ENCODE results near the gene ADORA3. TPM values are rescaled to one million over a fixed set of nuclear protein-coding genes. Genes with fewer than 3 reads are reported as not detected.
A peak's percentile ranks its signal among the peaks of the same experiment; 100 is the strongest.
"Not testable (repeated sequence)": the region's sequence is repeated elsewhere in the genome, so short reads cannot be mapped to it uniquely, and the experiment has no call there.

ADORA3 gene
- under 1 TPM; 0.18 TPM for total RNA-seq

DNA sequence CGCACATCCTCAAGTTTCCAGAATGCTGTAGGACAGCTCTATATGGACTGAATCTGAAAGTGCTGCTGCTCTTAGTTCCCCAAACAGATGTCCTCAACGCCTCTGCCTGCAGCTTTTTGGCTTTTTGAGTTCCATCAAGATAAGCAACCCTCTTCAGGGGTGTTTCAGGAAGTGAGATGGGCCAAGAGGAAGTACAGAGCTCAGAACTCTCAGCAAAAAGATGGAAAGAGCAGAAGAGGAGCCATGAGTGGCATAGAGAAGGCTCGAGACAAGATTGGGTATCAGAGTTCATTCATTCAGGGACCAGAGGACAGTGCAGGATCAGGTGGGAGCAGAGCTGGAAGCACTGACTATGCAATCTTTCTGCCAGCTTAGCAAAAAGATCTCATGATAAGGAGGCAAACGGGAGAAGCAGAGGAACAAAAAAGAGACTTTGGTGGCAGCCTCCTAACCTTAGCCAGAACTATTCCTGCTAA lies at the start of gene ADORA3, which contains the start of gene TMIGD3:
ADORA3 (minus strand) TSS at position 49 of the 476 bp plus-strand sequence. CDS start 279 bp downstream, outside the sequence.
TMIGD3 (minus strand) TSS at position 49 of the 476 bp plus-strand sequence. CDS start 279 bp downstream, outside the sequence.
- DNase-seq, result no peak
- Mint-ChIP-seq H3K27me3 (peaks cover 4% of the 10 kb centered on the region), H3K4me1 (peaks cover 64% of the 10 kb centered on the region), H3K4me3 (no peak within 1 kb of the TSS), H3K36me3 (ENCODE audit: low read depth) (no peaks in the 10 kb centered on the region), H3K9me3 (no peaks in the 10 kb centered on the region), H3K27ac (peak within 1 kb of the TSS; percentile 10)
- ChIA-PET POLR2A (interaction anchor here (0.6 to 6.9 kb wide), 6 partner anchors 8 to 121 kb away, joined by 3 to 175 read pairs (median 3); partner anchors contain the start of gene C1orf162), CTCF (interaction anchor here (0.8 to 1.2 kb wide), 2 partner anchors 26 to 244 kb away, joined by 3 to 4 read pairs; no protein-coding TSS in a partner anchor)

DNA sequence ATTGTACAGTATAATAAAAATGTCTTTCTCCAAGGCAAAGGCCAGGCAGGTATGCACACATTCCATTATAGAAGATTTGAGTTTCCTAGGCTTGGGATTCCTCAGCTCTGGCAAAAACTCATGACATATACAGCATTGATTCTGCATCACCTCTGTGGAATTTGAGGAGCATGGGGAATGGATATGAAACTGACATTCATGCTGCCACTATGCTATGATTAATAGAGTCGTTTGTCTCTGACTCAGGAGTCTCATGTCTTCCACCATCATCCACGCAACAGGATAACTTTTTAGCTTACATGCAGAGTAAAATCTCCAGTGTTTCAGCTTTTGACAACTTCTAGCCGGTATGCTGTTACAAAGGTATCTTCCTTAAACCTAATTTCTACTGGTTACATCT lies 49.8 kb upstream of the ADORA3 start:
- Mint-ChIP-seq H3K27ac (no peak overlapping the region), H3K9me3 (no peaks in the 10 kb centered on the region), H3K27me3 (peaks cover 4% of the 10 kb centered on the region), H3K4me1 (peaks cover 4% of the 10 kb centered on the region), H3K4me3 (no peak overlapping the region), H3K36me3 (ENCODE audit: low read depth) (peaks cover 7% of the 10 kb centered on the region)
- POLR2A ChIA-PET, result no interaction called here
- CTCF ChIA-PET, result interaction anchor here (0.6 to 1.3 kb wide), 4 partner anchors 14 to 77 kb away, joined by 3 to 4 read pairs (median 3); no protein-coding TSS in a partner anchor
- DNase-seq, result no peak

DNA sequence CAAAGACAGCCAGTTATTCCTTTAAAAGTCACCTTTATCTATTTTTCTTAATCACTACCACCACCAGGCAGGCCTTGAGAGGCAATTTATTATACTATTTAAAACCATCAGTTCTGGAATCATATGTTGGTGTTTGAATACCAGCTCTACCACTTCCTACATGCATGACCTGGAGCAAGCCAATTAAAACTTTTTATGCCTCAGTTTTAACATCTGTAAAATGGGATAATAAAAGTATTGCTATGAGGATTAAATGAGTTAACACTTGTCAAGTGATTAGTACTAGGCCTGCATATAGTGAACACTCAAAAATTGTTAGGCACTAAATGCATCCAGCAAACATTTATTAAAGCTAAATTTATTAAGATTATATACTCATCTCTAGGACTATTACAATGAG lies 49.2 kb upstream of the ADORA3 start:
- POLR2A ChIA-PET, result no interaction called here
- CTCF ChIA-PET, result interaction anchor here (1.3 kb wide), 1 partner anchor 15 kb away, joined by 3 read pairs; no protein-coding TSS in a partner anchor

DNA sequence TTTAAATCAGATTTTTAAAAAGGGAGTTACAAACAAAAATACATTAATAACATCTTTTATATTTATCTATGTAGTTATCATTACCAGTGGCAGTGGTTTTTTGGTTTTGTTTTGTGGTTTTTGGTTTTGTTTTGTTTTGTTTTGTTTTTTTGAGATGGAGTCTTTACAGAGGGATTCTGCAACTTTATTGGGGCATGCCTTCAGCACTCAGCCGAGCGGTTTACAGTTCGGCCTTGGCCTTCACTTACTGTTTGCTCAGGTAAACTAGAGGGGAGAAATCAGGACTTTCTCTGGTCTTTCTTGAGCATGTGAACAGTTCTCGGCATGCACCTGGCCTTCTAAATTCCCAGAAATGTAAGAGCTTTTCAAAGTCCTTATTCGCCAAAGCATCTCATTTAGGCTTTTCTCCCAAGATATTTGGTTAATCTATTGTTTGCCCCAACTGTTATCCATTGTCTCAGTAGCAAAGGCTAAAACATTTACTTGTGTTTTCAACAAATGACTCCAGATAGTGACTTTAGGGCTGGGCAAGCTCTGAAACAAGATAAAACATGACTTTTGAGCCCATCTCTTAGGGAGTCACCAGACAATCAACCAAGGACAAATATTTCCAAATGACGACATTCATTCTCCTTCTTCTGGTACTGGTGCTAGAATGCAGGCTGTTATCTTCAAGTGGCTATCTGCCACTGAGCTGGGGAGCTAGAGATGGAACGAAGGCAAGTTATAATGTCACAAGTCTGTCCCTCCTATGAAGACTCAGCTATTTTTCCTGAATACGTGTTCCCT lies 48.4 kb upstream of the ADORA3 start:
- Mint-ChIP-seq H3K4me1 (peaks cover 4% of the 10 kb centered on the region), H3K36me3 (ENCODE audit: low read depth) (peaks cover 7% of the 10 kb centered on the region), H3K27ac (no peak overlapping the region), H3K9me3 (no peaks in the 10 kb centered on the region), H3K27me3 (peaks cover 6% of the 10 kb centered on the region), H3K4me3 (no peak overlapping the region)
- DNase-seq, result no peak
- CTCF ChIA-PET, result interaction anchor here (1.0 kb wide), 1 partner anchor 12 kb away, joined by 3 read pairs; no protein-coding TSS in a partner anchor
- POLR2A ChIA-PET, result interaction anchor here (1.1 to 1.3 kb wide), 2 partner anchors 35 to 44 kb away, joined by 3 read pairs; no protein-coding TSS in a partner anchor

More for the DNA sequence above, 49.2 kb upstream of the ADORA3 start:
- Mint-ChIP-seq H3K36me3 (ENCODE audit: low read depth) (peaks cover 7% of the 10 kb centered on the region), H3K4me3 (no peak overlapping the region), H3K27me3 (peaks cover 4% of the 10 kb centered on the region), H3K27ac (no peak overlapping the region), H3K9me3 (no peaks in the 10 kb centered on the region), H3K4me1 (peaks cover 4% of the 10 kb centered on the region)
- DNase-seq, result no peak

GRCh38 chr1:111547786-111548185 lies 44.4 kb upstream of the ADORA3 start:
- DNase-seq; POLR2A ChIA-PET; H3K36me3 Mint-ChIP-seq (ENCODE audit: low read depth); H3K27ac Mint-ChIP-seq; H3K4me3 Mint-ChIP-seq; H3K4me1 Mint-ChIP-seq; CTCF ChIA-PET; H3K9me3 Mint-ChIP-seq: not testable (repeated sequence)
- H3K27me3 Mint-ChIP-seq, result peaks cover 16% of the 10 kb centered on the region

- peaks cover 3% of the 10 kb centered on the region for H3K36me3 Mint-ChIP-seq (ENCODE audit: low read depth)
- H3K4me3 Mint-ChIP-seq, result no peak overlapping the region
- POLR2A ChIA-PET, result no interaction called here
- no peak for DNase-seq
- peaks cover 3% of the 10 kb centered on the region for H3K4me1 Mint-ChIP-seq
- no peak overlapping the region for H3K27ac Mint-ChIP-seq
- peaks cover 18% of the 10 kb centered on the region for H3K27me3 Mint-ChIP-seq
- peaks cover 12% of the 10 kb centered on the region for H3K9me3 Mint-ChIP-seq
- CTCF ChIA-PET, result no interaction called here
Measured at GRCh38 chr1:111542187-111542586, 38.8 kb upstream of the ADORA3 start.

GRCh38 chr1:111541721-111542120 lies 38.3 kb upstream of the ADORA3 start:
- ChIA-PET CTCF (no interaction called here), POLR2A (no interaction called here)
- no peak overlapping the region for H3K4me3 Mint-ChIP-seq
- peaks cover 12% of the 10 kb centered on the region for H3K9me3 Mint-ChIP-seq
- H3K27me3 Mint-ChIP-seq, result peaks cover 15% of the 10 kb centered on the region
- peaks cover 3% of the 10 kb centered on the region for H3K4me1 Mint-ChIP-seq
- H3K36me3 Mint-ChIP-seq (ENCODE audit: low read depth), result peaks cover 3% of the 10 kb centered on the region
- no peak overlapping the region for H3K27ac Mint-ChIP-seq
- DNase-seq, result no peak

GRCh38 chr1:111540928-111541327 lies 37.5 kb upstream of the ADORA3 start:
- Mint-ChIP-seq H3K27ac (no peak overlapping the region), H3K9me3 (peaks cover 12% of the 10 kb centered on the region), H3K4me1 (peaks cover 3% of the 10 kb centered on the region), H3K27me3 (peaks cover 13% of the 10 kb centered on the region), H3K36me3 (ENCODE audit: low read depth) (peaks cover 2% of the 10 kb centered on the region), H3K4me3 (no peak overlapping the region)
- DNase-seq, result no peak
- ChIA-PET CTCF (no interaction called here), POLR2A (no interaction called here)

DNA sequence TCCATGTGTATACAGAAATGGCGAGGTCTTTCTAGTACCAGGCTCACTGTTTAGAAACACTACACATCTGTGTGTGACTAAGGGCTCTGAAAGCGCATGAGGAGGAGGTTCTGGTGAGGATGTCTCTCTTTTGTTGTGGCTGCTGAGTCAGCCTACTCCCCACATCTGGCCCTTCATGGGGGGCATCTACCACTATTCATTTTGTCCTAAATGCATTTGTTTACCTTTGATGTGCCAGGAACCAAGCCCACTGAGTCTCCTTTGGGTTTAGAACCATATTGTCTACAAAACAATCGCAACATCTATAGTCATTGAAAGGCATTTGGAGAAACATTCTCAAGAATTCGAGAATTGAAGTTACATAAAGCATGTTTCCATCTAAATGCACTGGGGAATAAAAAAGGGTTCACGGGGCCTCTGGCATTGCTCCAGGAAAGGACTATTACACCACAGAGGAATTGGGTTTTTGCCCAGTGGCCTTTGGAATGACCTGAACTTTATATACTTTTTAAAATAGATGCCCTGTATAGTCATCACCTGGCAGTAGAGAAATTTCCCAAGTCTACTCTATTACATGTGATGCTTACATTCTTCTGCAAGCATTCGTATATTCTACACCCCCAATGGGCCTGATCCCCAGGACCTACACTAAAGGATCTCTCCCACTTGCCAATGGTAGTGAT lies 35.1 kb upstream of the ADORA3 start:
- peaks cover 8% of the 10 kb centered on the region for H3K27me3 Mint-ChIP-seq
- no peak for DNase-seq
- POLR2A ChIA-PET, result no interaction called here
- H3K27ac Mint-ChIP-seq, result no peak overlapping the region
- peaks cover 5% of the 10 kb centered on the region for H3K9me3 Mint-ChIP-seq
- no peak overlapping the region for H3K4me3 Mint-ChIP-seq
- CTCF ChIA-PET, result interaction anchor here (1.4 kb wide), 1 partner anchor 13 kb away, joined by 3 read pairs; no protein-coding TSS in a partner anchor
- H3K36me3 Mint-ChIP-seq (ENCODE audit: low read depth), result peaks cover 2% of the 10 kb centered on the region
- H3K4me1 Mint-ChIP-seq, result peaks cover 3% of the 10 kb centered on the region

DNA sequence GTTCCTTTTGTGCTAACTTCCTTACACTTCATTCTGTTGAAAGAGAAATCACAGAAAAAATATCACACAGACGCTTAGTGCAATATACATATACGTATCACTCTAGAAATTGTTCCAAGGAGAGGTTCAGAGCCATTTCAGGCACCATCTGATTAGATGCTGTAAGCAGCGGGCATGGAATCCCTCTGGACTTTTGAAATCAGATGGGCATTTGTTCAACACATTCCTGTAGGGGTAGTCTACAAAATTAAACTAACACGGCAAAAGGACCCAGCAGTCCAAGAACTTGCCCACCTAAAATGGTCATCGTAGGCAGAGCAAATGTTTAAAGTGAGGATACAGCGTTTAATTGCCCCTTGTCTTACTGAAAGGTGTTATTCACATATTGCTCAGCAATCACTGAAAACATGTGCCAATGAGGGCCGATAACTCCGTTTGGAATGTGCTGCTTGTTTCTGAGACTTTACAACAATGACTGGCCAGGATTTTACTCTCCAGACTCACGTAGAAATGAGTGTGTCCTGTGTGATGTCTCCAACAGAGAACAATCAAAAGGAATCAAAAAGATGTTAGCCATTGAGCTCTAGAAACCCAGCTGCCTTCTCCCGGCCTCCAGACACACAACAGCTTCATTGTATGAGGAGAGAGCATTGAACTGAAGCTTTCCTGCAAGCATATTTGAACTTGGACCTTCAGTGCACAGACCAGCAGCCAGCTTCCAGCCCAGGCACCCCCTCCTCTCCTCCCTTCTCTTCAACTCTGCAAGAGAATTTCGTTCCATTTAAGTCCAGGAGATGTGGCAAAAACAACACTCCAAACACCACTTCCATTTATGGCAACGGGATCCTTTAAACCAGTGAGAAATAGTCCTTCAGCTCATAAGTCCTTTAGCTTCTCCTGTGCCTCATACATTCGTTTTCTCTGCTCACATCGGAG lies 32.1 kb upstream of the ADORA3 start:
- Mint-ChIP-seq H3K4me1 (peaks cover 3% of the 10 kb centered on the region), H3K9me3 (peaks cover 8% of the 10 kb centered on the region), H3K27me3 (peaks cover 7% of the 10 kb centered on the region), H3K4me3 (no peak overlapping the region), H3K36me3 (ENCODE audit: low read depth) (peaks cover 2% of the 10 kb centered on the region), H3K27ac (no peak overlapping the region)
- POLR2A ChIA-PET, result interaction anchor here (0.7 to 1.2 kb wide), 2 partner anchors 63 to 111 kb away, joined by 3 read pairs; no protein-coding TSS in a partner anchor
- no peak for DNase-seq
- CTCF ChIA-PET, result no interaction called here

DNA sequence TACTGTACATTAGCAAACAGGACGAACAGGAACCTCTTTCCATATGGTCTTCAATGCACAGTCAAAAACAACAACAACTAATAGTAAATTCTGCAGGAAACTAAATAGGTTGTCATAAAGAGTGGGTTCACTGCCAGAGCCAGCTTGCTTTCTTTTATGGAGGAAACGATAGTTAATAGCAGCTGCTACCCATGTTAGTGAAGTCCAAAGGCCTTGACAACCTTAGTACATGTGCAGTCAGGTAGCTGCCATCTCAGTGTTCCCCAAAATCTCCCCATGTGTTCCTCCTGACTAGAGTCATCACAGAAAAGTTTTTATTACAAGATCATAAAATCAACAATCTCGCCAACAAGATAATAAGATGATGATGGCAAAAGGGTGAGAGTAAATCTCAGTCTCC lies 16.6 kb upstream of the ADORA3 start:
- Mint-ChIP-seq H3K9me3 (peaks cover 2% of the 10 kb centered on the region), H3K27me3 (peaks cover 2% of the 10 kb centered on the region), H3K4me3 (no peak overlapping the region), H3K4me1 (peaks cover 23% of the 10 kb centered on the region), H3K27ac (no peak overlapping the region), H3K36me3 (ENCODE audit: low read depth) (peaks cover 2% of the 10 kb centered on the region)
- POLR2A ChIA-PET, result no interaction called here
- DNase-seq, result no peak
- CTCF ChIA-PET, result interaction anchor here (1.4 to 4.6 kb wide), 2 partner anchors 12 to 128 kb away, joined by 3 to 32 read pairs; no protein-coding TSS in a partner anchor

All from activated CD4-positive, alpha-beta memory T cell treated with anti-CD3 and anti-CD28 coated beads, Interleukin-2, amount 10 ng/mL, durations not matched to agents 7 days and 5 days (primary cell).